HepG2 (cell line): ENCODE data around the gene GRAMD1A. TPM values are rescaled to one million over a fixed set of nuclear protein-coding genes. Genes with fewer than 3 reads are reported as not detected.
A peak's percentile ranks its signal among the peaks of the same experiment; 100 is the strongest.

Experiments
- BATF2 ChIP-seq: sonication (generic); formaldehyde crosslinking; IDR thresholded peaks from 2 replicates; pipeline ENCODE4 v1.8.0; 2022; ENCODE audit warnings: mild to moderate bottlenecking, missing genetic modification reagents, moderate library complexity
- CBX2 ChIP-seq, 2 experiments: fragments of 200-600 bp in 1 of 2; sonication (generic); formaldehyde crosslinking in 1 of 2; IDR thresholded peaks; 2 replicates each; pipeline versions ENCODE4 v1.7.0 to v1.8.1; 2018 to 2022; ENCODE audit warnings: low read depth in 2 of 2, low read length in 1 of 2, mild to moderate bottlenecking in 1 of 2, missing genetic modification reagents in 1 of 2
- CREB3 ChIP-seq: sonication (generic); formaldehyde crosslinking; IDR thresholded peaks from 2 replicates; pipeline ENCODE4 v1.5.0; 2020; ENCODE audit warnings: missing genetic modification reagents
- E2F1 ChIP-seq: sonication (generic); formaldehyde crosslinking; IDR thresholded peaks from 2 replicates; pipeline ENCODE4 v1.5.0; 2020; ENCODE audit warnings: missing genetic modification reagents
- FLYWCH1 ChIP-seq: sonication (generic); formaldehyde crosslinking; IDR thresholded peaks from 2 replicates; pipeline ENCODE4 v1.8.1; 2023; ENCODE audit warnings: mild to moderate bottlenecking, missing genetic modification reagents
- KDM2A ChIP-seq: sonication (generic); formaldehyde crosslinking; IDR thresholded peaks from 2 replicates; pipeline ENCODE4 v1.4.0; 2020; ENCODE audit warnings: low read depth, missing genetic modification reagents, borderline replicate concordance
- PAXIP1 ChIP-seq: sonication (generic); formaldehyde crosslinking; conservative IDR thresholded peaks from 2 replicates; pipeline ENCODE4 v1.4.0; 2020; ENCODE audit warnings: mild to moderate bottlenecking, missing genetic modification reagents, moderate library complexity
- SSRP1 ChIP-seq: IDR thresholded peaks from 2 replicates; pipeline ENCODE4 v1.6.1; 2016; ENCODE audit warnings: control low read depth
- THRA ChIP-seq: sonication (generic); formaldehyde crosslinking; IDR thresholded peaks from 2 replicates; pipeline ENCODE4 v1.4.0; 2020; ENCODE audit warnings: missing genetic modification reagents, borderline replicate concordance
- TMF1 ChIP-seq: sonication (generic); formaldehyde crosslinking; IDR thresholded peaks from 2 replicates; pipeline ENCODE4 v1.8.1; 2022; ENCODE audit warnings: low read depth, missing genetic modification reagents
- ZBTB38 ChIP-seq: sonication (generic); formaldehyde crosslinking; IDR thresholded peaks from 2 replicates; pipeline ENCODE4 v1.5.1; 2020; ENCODE audit warnings: mild to moderate bottlenecking, missing genetic modification reagents
- ZNF280D ChIP-seq: sonication (generic); formaldehyde crosslinking; IDR thresholded peaks from 2 replicates; pipeline ENCODE4 v1.5.1; 2020; ENCODE audit warnings: mild to moderate bottlenecking, missing genetic modification reagents
- ZNF619 ChIP-seq: sonication (generic); formaldehyde crosslinking; IDR thresholded peaks from 2 replicates; pipeline ENCODE4 v1.4.0; 2020; ENCODE audit warnings: mild to moderate bottlenecking, missing genetic modification reagents
- ZNF720 ChIP-seq: sonication (generic); formaldehyde crosslinking; IDR thresholded peaks from 2 replicates; pipeline ENCODE4 v1.4.0; 2020; ENCODE audit warnings: missing genetic modification reagents
- ZSCAN29 ChIP-seq: sonication (generic); formaldehyde crosslinking; conservative IDR thresholded peaks from 2 replicates; pipeline ENCODE4 v1.4.0; 2020; ENCODE audit warnings: mild to moderate bottlenecking, missing genetic modification reagents
- polyA plus RNA-seq, 8 experiments: library from polyadenylated mRNA; depleted of rRNA in 3 of 8; stranded (reverse) in 7 of 8; unstranded in 1 of 8; fragments of >200 nt; fragmentation: Illumina TruSeq in 4 of 8; extraction: Trizol in 4 of 8; gene quantifications; 2 replicates each; pipeline versions ENCODE4 v1.2.1 to v1.2.3, GENCODE V29; 2011 to 2016; ENCODE audit warnings: low read depth in 4 of 8, missing spikeins in 1 of 8, mixed read lengths in 1 of 8; ENCODE audit not compliant: insufficient read depth in 1 of 8
- total RNA-seq, 5 experiments: library from RNA; depleted of rRNA; stranded (reverse); fragments of >200 nt; fragmentation: Illumina TruSeq; extraction: Trizol; gene quantifications; 2 replicates each; pipeline ENCODE4 v1.2.3, GENCODE V29; 2016; ENCODE audit warnings: low read depth in 1 of 5

GRAMD1A gene
- total and polyA plus RNA-seq, 2 of the 13 experiments (the other 11 are each of a cell fraction or from before 2014, with no cell fraction given): 14.7 to 181 TPM

- no peak for TF ChIP-seq FLYWCH1 (CRISPR knock-in tag)
- TF ChIP-seq E2F1 (CRISPR knock-in tag): no peak
- peak; percentile 56; the same call in 1 of the 2 replicates for TF ChIP-seq ZSCAN29
- peak; percentile 60 for TF ChIP-seq PAXIP1 (CRISPR knock-in tag)
- TF ChIP-seq BATF2 (CRISPR knock-in tag): no peak
- TF ChIP-seq SSRP1 (CRISPR knock-in tag): no peak
- TF ChIP-seq ZNF280D (CRISPR knock-in tag): no peak
- peak; percentile 51; the same call in 1 of the 2 replicates for TF ChIP-seq THRA (CRISPR knock-in tag)
- TF ChIP-seq TMF1 (CRISPR knock-in tag): peak; percentile 42; the same call in 1 of the 2 replicates
- no peak for TF ChIP-seq ZNF720 (CRISPR knock-in tag)
- TF ChIP-seq CREB3 (CRISPR knock-in tag): no peak
- no peak for TF ChIP-seq CBX2 (IDR thresholded peaks at IDR 0.05; ENCODE audit: low read depth, low read length)
- TF ChIP-seq CBX2 (CRISPR knock-in tag; IDR thresholded peaks at IDR 0.05; ENCODE audit: low read depth): no peak
- TF ChIP-seq ZNF619: no peak
- TF ChIP-seq KDM2A (CRISPR knock-in tag): peak; percentile 49; the same call in 1 of the 2 replicates
- TF ChIP-seq ZBTB38 (CRISPR knock-in tag): 0 out of 2 replicates have a peak, but pooled peaks have one; percentile 59
These were observed 36.3 kb upstream of the GRAMD1A start, which contains the start of gene ZNF792 (continued) for GRCh38 chr19:34963573-34964406.
